MCF 10A (cell line): ENCODE measurements around the gene RGS3. TPM values are rescaled to one million over a fixed set of nuclear protein-coding genes. Genes with fewer than 3 reads are reported as not detected.
A peak's percentile ranks its signal among the peaks of the same experiment; 100 is the strongest.

Experiments
- BruUV-seq: library from RNA; stranded (reverse); fragments of 400-500 nt; replicated peaks from 2 replicates; lab custom pipeline; 2021; lab: Mats Ljungman, UMichigan
- CTCF ChIA-PET: fragments of 300-600 bp; sonication (Branson Sonifier 250); formaldehyde crosslinking; extraction: SDS; loops from one replicate; lab custom pipeline; 2021; ENCODE audit warnings: antibody characterized with exemption, inconsistent platforms; lab: Yijun Ruan, JAX
- POLR2A ChIA-PET: fragments of 300-600, 350-650 bp; sonication (Branson Sonifier 250); formaldehyde crosslinking; extraction: SDS; loops from one replicate; lab custom pipeline; 2020; ENCODE audit warnings: antibody characterized with exemption, inconsistent platforms; lab: Yijun Ruan, JAX
- DNase-seq: peaks from one replicate; pipeline ENCODE4 v3.0.0-alpha.2; 2018; ENCODE audit not compliant: unreplicated experiment
- H3K27ac Mint-ChIP-seq: one replicate; pipeline ENCODE4 v1.8.0; 2022; ENCODE audit warnings: mild to moderate bottlenecking, low read depth, mixed read lengths; ENCODE audit not compliant: unreplicated experiment
- H3K27me3 Mint-ChIP-seq: one replicate; pipeline ENCODE4 v1.8.0; 2022; ENCODE audit warnings: mixed read lengths; ENCODE audit not compliant: insufficient read depth, unreplicated experiment
- H3K36me3 Mint-ChIP-seq: one replicate; pipeline ENCODE4 v1.8.0; 2022; ENCODE audit warnings: mild to moderate bottlenecking, moderate library complexity, mixed read lengths; ENCODE audit not compliant: insufficient read depth, unreplicated experiment
- H3K4me1 Mint-ChIP-seq: one replicate; pipeline ENCODE4 v1.8.0; 2022; ENCODE audit warnings: mixed read lengths; ENCODE audit not compliant: insufficient read depth, unreplicated experiment
- H3K4me3 Mint-ChIP-seq: one replicate; pipeline ENCODE4 v1.8.0; 2022; ENCODE audit warnings: mild to moderate bottlenecking, moderate library complexity, mixed read lengths; ENCODE audit not compliant: unreplicated experiment
- H3K9me3 Mint-ChIP-seq: one replicate; pipeline ENCODE4 v1.8.0; 2022; ENCODE audit warnings: mixed read lengths; ENCODE audit not compliant: unreplicated experiment
- CTCF ChIP-seq: fragments of 200-600 bp; IDR thresholded peaks from one replicate; pipeline ENCODE4 v1.8.0; 2022; ENCODE audit warnings: antibody characterized with exemption, mild to moderate bottlenecking; ENCODE audit not compliant: unreplicated experiment
- intact Hi-C: fragments of 100-400 bp; cut with micrococcal nuclease; formaldehyde crosslinking; loops from 2 replicates; pipeline ENCODE4 v1.14.1; 2022
- total RNA-seq: library from RNA; stranded (reverse); gene quantifications from 2 replicates; pipeline ENCODE4 v1.2.3, GENCODE V29; 2022

RGS3 gene
- total RNA-seq, 1 experiment from 2014 or later: 32.1 TPM

- TF ChIP-seq CTCF: no peak
- Mint-ChIP-seq H3K27me3 (no peaks in the 10 kb centered on the region), H3K9me3 (no peaks in the 10 kb centered on the region), H3K27ac (no peak overlapping the region), H3K4me3 (no peak overlapping the region), H3K4me1 (no peaks in the 10 kb centered on the region), H3K36me3 (peaks cover 7% of the 10 kb centered on the region)
- POLR2A ChIA-PET: interaction anchor here (1.6 kb wide), 1 partner anchor 143 kb away, joined by 6 read pairs; no protein-coding TSS in a partner anchor
- intact Hi-C loops: no loop called here
- no peak for DNase-seq
- CTCF ChIA-PET: interaction anchor here (0.6 to 18.7 kb wide), 13 partner anchors 8 to 314 kb away, joined by 3 to 341 read pairs (median 6); partner anchors contain the start of gene CDC26
- BruUV-seq: no TSS peak
Observed at GRCh38 chr9:113588936-113589335, 125.4 kb downstream of the RGS3 start.

- no peak overlapping the region for H3K4me3 Mint-ChIP-seq
- no peak for TF ChIP-seq CTCF
- BruUV-seq: no TSS peak
- ChIA-PET POLR2A (no interaction called here), CTCF (interaction anchor here (0.6 to 18.7 kb wide), 15 partner anchors 8 to 314 kb away, joined by 3 to 341 read pairs (median 4); partner anchors contain the start of gene CDC26)
- H3K27me3 Mint-ChIP-seq: no peaks in the 10 kb centered on the region
- H3K4me1 Mint-ChIP-seq: no peaks in the 10 kb centered on the region
- peaks cover 2% of the 10 kb centered on the region for H3K36me3 Mint-ChIP-seq
- H3K27ac Mint-ChIP-seq: no peak overlapping the region
- no peaks in the 10 kb centered on the region for H3K9me3 Mint-ChIP-seq
- DNase-seq: no peak
- intact Hi-C loops: no loop called here
Observed at GRCh38 chr9:113589407-113589806, 125.9 kb downstream of the RGS3 start.

- no peak overlapping the region for H3K27ac Mint-ChIP-seq
- no peaks in the 10 kb centered on the region for H3K27me3 Mint-ChIP-seq
- no peaks in the 10 kb centered on the region for H3K36me3 Mint-ChIP-seq
- peak; percentile 8 for TF ChIP-seq CTCF
- intact Hi-C loops: loop anchor here (2.0 to 10.0 kb wide), 2 partner anchors 143 to 285 kb away; partner anchors contain the start of gene RNF183
- no peak overlapping the region for H3K4me3 Mint-ChIP-seq
- BruUV-seq: no TSS peak
- H3K9me3 Mint-ChIP-seq: no peaks in the 10 kb centered on the region
- ChIA-PET CTCF (interaction anchor here (0.6 to 18.7 kb wide), 16 partner anchors 12 to 315 kb away, joined by 3 to 341 read pairs (median 4); partner anchors contain the start of gene CDC26), POLR2A (no interaction called here)
- H3K4me1 Mint-ChIP-seq: no peaks in the 10 kb centered on the region
- peak; percentile 43 for DNase-seq
Observed at GRCh38 chr9:113589890-113590289, 126.4 kb downstream of the RGS3 start.

- no peak for TF ChIP-seq CTCF
- no peaks in the 10 kb centered on the region for H3K9me3 Mint-ChIP-seq
- BruUV-seq: no TSS peak
- no peaks in the 10 kb centered on the region for H3K4me1 Mint-ChIP-seq
- POLR2A ChIA-PET: no interaction called here
- H3K4me3 Mint-ChIP-seq: no peak overlapping the region
- no peaks in the 10 kb centered on the region for H3K27me3 Mint-ChIP-seq
- CTCF ChIA-PET: interaction anchor here (0.6 to 18.7 kb wide), 13 partner anchors 9 to 154 kb away, joined by 3 to 341 read pairs (median 4); no protein-coding TSS in a partner anchor
- peaks cover 4% of the 10 kb centered on the region for H3K36me3 Mint-ChIP-seq
- no peak overlapping the region for H3K27ac Mint-ChIP-seq
- intact Hi-C loops: loop anchor here (2.0 to 10.0 kb wide), 2 partner anchors 144 to 286 kb away; partner anchors contain the start of gene RNF183
- DNase-seq: no peak
Observed at GRCh38 chr9:113590389-113590788, 126.9 kb downstream of the RGS3 start.
